Measurements from ENCODE around the gene GAST.
A peak's percentile ranks its signal among the peaks of the same experiment; 100 is the strongest.
"Not testable (repeated sequence)": the region's sequence is repeated elsewhere in the genome, so short reads cannot be mapped to it uniquely, and the experiment has no call there.

The GAST gene

DNA sequence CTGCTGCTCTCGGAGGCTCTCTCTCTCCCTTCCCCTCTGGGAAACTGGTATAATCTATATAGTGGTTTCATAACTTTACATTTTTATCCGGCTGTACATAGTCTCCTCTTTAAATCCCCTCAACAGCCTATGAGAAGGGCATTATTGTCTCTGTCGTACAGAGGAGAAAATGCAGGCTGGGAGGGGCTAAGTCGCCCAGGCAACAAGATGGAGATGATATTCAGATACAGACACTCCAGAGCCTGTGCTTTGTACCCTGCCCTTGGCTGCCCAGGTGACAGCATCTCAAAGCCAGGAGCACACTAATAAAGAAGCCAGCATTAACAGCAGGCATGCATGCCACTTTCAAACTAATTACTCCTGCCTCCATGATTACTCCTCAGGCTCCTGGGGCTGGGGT lies 28.1 kb upstream of the GAST start:
- no peak for DNase-seq

DNA sequence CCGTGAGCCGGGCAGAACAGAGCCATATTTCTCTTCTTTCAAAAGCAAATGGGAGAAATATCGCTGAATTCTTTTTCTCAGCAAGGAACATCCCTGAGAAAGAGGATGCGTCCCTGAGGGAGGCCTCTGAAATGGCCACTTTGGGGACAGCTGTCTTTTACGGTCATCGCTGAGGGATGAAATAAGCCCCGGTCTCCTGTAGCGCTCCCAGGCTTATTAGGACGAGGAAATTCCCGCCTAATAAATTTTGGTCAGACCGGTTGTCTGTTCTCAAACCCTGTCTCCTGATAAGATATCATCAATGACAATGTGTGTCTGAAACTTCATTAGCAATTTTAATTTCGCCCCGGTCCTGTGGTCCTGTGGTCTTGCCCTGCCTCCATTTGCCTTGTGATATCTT lies 26.4 kb upstream of the GAST start:
- not testable (repeated sequence) for DNase-seq

DNA sequence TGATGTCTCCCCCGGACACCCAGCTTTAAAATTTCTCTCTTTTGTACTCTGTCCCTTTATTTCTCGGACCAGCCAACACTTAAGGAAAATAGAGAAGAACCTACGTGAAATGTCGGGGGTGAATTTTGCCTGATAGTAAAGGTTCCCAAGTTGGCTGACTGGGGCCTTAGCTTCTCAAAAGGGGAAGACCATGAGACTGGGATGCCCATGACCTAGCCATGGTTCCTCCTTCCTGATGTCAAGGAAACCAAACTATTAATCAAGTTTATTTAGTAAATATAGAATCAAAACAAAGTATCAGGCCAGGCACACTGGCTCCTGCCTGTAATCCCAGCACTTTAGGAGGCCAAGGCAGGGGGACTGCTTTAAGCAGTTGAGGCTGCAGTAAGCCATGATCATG lies 25.9 kb upstream of the GAST start:
- no peak for DNase-seq

DNA sequence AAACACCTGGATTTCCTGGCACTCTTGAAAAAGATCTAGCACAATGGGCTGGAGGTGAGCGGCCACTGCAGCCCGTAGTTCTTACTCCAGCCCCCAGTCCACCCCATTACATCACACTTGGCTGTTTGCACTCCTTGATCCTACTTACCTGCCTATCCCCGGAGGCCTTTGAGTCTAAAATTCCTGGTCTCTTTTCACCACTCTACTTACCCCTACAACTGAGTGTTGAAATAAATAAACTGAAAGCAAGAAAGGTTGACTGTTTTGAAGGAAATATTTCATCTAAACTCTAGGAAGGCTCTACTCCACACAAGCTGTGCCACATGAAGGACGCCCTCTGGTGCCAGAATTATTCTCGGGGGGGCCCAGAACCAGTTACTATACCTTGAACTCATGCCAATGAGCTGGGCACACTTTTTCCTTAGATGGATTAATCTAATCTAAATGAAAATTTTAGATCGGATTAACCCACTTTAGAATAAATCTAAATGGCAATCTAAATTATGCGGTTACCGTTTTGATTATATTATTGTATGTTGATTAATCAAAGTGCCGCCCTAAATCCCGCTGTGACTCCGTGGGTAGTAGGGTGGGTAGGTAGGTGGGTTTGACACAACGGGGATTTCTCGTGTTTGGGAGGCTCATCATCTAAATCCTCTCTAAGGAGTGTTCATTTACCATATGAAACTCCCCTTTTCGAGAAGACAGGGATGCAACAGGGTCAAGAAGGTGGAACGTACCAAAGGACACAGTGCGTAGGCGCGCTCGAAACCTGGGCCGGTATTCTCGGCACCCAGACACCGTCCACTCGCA lies 24.1 kb upstream of the GAST start:
- peak; percentile 44 for DNase-seq

DNA sequence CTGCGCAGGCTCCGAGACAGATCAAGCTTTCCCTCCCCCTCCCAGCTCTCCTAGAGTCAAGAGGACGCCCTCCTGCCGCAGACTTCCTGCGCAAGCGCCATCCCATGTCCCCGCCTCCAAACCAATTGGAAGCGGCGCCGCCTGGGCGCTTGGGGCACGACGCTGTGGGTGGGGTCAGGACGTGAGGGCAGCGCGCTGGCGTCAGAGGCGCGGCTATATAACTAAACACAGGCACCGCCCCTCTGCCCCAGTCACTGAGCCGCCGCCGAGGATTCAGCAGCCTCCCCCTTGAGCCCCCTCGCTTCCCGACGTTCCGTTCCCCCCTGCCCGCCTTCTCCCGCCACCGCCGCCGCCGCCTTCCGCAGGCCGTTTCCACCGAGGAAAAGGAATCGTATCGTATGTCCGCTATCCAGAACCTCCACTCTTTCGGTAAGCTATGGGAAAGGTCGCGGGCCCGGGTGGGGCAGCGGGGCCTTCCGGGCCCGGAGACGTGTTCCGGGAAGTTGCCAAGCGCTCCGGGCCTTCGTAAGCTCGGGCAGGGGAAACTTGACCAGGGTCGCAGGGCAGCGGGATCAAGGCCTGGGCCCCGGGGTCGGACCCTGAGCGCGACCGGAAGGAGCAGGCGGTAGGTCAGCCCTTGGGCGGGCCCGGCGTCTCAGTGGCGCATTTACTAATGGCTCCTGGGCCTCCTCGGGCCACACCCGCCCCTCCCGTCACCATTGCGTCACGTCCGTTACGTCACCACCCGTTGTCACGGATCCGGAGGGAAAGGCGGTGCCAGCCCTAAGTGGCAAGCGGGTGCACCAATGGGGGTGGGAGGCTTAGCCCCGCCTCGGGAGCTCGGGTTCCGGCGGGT lies 23.3 kb upstream of the GAST start, which contains the start of gene EIF1:
TSS of gene EIF1 (plus strand) at position 245 of the 856 bp plus-strand sequence. CDS start at position 399, 154 bp downstream.
- DNase-seq, result peak; percentile 98

DNA sequence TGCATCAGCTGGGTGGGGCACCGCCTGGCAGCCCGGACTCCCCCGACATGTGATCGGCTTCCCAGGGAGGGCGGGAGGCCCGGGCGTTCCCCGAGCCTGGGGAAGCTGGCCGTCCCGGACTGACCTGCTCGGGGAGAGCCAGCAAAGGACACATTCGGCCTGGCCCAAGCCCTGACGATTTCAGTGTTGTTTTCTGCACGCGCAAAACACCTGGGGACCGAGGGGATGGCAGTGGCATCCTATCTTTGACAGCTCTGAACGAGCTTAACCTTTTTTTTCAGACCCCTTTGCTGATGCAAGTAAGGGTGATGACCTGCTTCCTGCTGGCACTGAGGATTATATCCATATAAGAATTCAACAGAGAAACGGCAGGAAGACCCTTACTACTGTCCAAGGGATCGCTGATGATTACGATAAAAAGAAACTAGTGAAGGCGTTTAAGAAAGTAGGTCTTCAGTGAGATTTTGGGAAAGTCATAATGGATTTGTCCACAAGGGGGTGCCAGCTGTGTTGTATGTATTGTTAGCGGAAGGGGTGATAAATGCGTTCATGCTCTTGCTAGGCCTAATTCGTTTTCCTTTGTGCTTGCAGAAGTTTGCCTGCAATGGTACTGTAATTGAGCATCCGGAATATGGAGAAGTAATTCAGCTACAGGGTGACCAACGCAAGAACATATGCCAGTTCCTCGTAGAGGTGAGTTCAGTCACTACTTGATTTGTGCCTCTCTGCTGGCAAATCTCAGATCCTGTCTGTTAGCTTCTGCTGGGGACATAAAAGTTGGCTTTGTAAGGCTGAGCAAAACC lies 22.4 kb upstream of the GAST start:
- peak; percentile 41 for DNase-seq

DNA sequence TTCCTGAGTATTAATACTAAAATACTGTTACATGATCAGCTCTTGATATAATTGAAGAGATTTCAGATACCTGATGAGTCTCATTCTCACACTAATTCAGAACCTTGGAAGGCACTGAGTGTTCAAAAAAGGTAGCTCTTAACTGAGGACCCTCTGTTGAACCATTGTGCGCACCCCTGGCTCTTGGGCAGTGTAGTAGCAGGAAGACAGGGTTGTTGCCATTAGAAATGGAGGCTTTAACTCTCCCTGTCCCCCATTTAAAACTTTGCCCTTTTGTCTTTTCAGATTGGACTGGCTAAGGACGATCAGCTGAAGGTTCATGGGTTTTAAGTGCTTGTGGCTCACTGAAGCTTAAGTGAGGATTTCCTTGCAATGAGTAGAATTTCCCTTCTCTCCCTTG lies 21.6 kb upstream of the GAST start:
- DNase-seq, result no peak

DNA sequence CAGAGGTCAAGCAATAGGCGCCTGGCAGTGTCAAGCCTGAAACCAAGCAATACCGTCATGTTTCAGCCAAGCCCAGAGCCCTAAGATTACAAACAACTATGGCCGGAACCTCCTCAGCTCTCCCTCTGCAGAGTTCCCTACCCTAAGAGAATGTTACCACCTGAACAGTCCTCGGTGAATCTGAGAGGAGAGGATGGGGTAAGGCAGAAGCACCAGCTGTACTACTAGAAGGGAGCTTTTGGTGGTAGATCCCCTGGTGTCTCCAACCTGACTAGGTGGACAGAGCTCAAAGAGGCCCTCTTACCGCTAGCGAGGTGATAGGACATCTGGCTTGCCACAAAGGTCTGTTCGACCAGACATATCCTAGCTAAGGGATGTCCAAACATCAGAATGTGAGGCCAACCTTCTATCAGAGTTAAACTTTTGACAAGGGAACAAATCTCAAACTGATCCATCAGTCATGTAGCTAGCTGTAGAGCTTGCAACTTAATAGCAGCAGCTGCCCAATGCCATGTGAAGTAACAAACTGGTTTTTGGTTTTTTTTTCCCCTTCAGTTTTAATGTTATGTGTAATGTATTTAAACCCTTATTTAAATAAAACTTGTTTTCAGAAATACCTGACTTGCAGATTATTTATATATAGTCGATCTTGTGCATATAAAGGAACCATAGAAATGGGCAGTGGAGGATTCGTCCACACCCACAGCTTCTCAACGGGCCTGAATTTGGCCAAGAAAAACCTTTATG lies 20.9 kb upstream of the GAST start:
- DNase-seq, result no peak

DNA sequence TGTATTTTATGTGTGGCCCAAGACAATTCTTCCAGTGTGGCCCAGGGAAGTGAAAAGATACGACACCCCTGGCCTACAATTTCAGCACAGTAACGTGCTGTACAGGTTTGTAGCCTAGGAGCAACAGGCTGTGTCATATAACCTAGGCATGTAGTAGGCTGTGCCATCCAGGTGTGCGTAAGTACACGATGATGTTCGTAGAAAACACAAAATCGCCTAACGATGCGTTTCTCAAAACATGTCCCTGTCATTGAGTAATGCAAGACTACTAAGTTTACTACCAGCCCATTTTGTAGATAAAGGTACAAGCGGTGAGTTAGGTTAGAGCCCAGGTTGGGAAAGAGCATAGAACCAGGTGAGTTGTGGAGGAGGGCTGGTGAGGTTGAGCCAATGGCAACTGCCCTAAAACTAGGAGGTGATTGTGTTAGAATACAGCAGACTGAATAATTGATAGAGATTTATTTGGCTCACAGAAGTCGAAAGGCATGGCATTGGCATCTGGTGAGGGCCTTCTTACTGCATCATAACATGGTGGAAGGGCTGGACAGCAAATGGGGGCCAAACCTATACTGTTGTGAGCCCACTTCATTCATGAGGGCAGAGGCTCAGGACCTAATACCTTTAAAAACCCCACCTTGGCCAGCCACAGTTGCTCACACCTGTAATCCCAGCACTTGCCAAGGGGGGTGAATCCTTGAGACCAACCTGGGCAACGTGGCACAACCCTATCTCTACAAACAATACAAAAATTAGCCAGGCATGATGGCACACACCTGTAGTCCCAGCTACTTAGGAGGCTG lies 19.2 kb upstream of the GAST start:
- DNase-seq, result no peak

DNA sequence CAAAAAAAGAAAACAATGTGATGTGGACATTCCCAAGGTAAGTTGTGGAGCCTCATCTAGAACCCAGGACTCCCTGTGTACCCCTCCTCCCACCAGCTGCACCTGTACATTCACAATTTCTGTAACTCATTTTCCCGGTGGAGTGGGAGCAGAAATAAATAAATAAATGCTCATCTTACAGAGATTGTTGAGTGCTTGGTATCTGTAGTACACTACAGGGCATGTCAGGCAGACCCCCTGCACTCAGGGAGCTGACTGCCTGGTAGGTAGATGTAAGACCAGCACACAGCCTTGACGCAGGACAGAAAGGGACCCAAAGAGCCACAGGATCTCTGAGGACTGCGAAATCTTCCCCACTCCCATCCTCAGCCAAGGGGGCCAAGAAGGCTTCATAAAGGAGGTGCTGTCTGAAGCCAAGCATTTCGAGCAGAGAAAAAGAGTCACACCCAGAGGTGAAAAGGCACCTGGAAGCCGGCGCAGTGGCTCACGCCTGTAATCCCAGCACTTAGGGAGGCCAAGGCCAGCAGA lies 16.9 kb upstream of the GAST start:
- no peak for DNase-seq

DNA sequence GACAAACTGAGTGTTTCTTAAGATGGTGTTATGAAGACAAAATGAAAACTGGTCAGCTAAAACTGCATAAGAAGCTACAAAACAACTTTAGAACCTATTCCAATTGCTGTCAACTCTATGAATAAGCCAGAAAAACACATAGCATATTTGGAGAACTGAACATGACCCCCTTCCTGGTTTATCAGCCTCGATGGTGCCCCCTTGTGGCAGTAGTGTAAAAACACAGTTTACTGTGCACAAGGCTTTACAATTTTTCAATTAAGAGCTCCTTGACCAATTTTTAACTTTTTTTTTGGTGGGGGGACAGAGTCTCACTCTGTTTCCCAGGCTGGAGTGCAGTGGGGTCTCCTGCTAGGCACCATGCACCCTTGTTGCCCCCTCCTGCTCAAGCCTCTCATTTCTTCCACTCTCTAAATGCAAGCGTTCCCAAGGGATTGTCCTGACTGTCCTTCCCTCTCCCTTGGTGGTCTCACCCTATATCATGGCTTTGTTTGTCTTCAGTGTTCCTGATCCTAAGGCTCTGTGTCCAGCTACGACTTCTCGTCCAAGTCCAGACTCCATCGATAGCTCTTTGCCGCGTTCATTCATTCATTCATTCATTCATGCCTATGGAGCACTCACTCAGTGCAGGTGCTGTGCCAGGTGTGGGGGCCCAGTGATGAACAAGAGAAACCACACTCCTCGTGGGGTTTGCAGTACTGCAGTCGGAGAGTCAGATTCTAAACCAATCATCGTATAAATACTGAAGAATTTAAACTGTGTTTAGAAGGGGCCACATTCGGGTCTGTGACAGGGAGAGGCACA lies 16.0 kb upstream of the GAST start:
- DNase-seq, result peak; percentile 55

DNA sequence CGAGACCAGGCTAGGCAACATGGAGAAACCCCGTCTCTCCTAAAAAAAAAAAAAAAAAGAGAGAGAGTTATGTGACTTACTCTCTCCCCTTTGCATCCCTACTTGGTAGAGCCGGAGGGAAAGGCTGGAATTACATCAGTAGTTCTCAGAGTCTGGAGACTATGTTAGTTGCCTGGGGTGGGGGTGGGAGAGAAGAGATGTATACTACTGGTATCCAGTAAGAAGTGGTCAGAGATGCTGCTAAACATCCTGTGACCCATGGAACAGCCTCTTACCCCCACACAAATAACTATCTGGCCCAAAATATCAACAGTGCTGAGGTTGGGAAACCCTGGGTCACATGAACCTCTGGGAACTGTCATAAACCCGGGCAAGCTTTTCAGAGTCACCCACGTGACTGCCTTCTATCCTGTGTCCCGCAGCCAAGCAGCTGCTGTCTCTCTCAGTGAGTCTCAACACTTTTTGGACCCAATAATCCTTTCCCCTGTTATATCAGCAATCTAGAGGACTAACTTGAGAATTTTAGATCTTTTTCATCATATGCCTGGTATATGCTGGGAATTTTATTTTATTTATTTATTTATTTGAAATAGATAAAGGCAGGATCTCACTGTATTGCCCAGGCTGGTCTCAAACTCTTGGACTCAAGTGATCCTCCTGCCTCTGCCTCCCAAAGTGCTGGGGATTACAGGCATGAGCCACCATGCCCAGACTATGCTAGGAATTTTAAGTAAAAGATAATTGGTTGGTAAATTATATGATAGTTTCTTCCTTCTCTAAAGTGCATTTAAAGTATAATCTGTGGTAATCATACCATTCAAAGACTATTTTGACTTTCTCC lies 14.8 kb upstream of the GAST start:
- DNase-seq, result peak; percentile 41

DNA sequence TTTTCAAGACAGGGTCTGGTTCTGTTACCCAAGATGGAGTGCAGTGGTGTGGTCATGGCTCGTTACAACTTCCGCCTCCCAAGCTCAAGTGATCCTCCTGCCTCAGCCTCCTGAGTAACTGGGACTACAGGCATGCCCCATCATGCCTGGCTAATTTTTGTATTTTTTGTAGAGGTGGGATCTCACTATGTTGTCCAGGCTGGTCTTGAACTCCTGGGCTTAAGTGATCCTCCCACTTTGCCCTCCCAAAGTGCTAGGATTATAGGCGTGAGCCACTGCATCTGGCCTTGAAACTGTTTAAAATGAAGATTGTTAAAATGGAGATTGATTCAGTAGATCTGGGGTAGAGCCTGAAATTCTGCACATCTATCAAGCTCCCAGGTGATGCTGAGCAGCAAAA lies 11.3 kb upstream of the GAST start:
- DNase-seq, result not testable (repeated sequence)

DNA sequence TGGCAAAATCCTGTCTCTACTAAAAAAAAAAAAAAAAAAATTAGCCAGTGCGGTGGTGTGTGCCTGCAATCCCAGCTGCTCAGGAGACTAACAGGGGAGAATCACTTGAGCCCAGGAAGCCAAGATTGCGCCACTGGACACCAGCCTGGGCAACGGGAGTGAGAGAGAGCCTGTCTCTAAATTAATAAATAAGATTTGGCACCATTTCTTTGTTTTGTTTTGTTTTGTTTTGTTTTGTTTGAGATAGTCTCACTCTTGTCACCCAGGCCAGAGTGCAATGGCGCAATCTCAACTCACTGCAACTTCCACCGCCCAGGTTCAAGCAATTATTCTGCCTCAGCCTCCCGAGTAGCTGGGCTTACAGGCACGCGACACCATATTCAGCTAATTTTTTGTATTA lies 9.4 kb upstream of the GAST start:
- no peak for DNase-seq

DNA sequence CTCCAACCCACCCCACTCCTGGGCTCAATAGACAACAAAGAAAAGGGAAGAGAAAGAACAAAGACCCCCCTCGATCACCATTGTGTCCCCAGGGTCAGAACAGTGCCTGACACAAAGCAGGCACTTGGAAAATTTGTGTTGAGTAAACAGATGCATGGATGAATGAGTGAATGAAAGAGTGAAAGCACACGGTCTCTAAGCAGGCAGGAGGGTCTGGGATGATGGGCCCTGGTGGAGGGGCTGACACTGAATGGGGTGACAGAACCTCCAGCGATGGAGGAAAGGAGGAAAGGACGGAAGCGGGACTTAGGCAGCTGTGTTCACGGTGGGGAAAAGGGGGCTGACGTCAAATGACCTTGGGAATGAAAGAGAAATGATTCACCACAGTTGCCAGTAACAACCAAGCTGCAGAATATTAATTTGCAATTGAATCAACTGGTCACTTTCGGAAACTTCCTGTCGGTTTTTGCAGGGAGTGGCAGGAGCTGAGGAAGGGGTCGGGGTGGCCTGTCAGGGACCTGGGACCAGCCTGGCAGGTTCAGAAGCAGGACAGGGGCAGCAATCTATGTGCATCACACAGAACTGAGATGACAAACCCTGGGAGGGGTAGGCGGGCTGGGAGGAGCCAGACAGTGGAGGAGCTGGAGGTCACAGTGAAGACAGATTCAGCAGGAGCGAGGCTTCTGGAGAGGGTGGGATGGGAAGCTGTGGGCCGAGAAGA lies 6.7 kb upstream of the GAST start:
- DNase-seq, result no peak

DNA sequence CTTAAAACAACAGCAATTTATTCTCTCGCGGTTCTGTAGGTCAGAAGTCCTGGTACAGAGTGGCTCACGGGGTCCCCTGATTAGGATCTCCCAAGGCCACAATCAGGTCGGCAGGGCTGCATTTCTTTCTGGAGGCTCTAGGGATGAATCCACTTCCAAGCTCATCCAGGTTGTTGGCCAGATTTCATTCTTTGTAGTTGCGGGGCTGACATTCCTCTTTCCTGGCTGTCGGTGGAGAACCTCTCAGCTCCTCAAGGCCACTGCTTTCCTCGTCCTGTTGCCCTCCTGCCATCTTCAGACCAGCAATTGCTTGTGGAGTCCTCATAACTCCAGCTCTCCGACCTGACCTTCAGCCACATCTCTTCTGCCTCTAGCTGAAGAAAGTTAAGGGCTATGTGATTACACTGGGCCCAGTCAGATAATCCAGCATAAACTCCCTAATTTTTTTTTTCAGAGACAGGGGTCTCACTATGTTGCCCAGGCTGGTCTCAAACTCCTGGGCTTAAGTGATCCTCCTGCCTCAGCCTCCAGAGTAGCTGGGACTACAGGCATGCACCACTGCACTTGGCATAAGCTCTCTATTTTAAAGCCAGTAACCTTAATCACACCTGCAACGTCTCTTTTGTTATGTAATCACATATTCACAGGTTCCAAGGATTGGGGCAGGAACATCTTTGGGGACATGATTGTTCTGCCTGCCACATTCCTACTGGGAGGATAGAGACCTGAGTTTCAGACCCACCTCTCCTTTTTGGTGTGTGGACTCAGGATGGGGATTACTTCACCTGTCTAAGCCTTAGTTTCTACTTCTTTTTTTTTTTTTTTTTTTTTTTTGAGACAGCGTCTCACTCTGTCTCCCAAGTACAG lies 4.1 kb upstream of the GAST start:
- no peak for DNase-seq

DNA sequence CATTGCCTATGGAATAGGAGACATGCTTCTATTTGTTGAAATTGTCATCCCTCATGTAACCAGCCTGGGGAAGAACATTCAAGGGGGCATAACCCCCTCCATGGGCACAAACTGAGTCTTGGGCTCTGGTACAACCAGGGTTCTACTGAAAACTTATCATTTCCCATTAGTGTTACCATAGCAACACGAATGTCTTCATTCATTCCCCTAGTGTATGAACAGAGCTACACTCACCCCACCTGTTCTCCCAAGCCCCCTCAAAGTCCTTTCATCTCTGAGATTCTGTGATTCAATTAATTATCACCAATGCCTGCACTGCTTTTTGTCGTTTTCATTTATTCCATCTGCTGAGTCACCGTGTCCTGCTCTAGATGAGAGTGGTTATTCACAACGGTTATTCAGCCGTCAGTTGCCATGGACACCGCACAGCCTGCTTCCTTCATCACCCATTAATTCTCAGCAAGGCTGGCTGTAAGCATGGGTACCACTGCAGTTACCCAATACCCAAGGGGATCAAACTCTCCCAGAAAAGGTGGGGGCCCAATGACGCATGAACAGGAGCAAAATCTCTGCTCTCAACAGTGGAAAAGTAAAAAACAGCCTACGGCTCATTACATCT lies 1.6 kb upstream of the GAST start:
- DNase-seq, result no peak

Measured in GF-D8 (cell line).